Activated CD8-positive, alpha-beta memory T cell treated with anti-CD3 and anti-CD28 coated beads, Interleukin-2, amount 50 U/mL, for 48 hours (primary cell): Measurements from ENCODE around the gene SLC13A5.

ENCODE experiments used
- DNase-seq: peaks from one replicate; pipeline ENCODE4 v3.0.0-alpha.2; 2020

SLC13A5 gene

DNA sequence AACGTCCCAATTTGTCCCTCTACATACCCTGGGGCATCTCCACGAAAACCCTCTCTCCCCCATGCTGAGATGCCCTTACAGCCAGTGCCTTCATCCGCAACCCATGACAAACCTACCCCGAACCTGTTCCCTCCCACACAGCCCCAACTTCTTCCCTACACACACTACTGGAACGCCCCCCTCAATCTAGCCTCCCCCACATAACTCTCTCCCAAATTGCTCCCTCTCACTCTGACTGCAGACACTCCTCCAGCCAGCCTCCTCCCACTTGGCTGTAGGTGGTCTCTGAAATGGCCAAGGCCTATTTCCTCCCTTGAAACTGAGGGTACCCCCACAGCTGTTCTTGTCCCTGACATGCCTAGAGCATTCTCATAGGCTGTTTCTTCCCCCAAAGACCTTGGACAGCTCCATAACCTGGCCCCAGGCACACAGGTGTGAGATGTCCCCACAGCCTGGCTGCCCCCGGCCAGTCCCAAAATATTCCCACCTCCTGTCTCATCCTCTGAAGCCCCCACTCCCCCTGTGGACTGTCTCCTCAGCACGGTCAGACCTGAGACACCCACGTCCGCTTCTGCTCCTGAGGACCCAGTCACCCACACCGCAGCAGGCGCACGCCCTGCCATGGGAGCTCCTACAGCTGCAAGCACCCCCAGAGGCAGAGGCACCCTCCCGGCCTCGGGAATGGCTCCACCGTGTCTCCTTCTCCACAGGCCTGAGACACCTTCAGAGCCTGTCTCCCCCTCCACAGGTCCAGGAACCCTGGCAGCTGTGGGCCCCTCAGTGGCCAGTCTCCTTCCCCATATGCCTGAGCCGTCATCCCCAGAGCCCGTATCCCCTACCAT lies 76.3 kb downstream of the SLC13A5 start:
- DNase-seq, result no peak

GRCh38 chr17:6636105-6636504 lies 77.1 kb downstream of the SLC13A5 start:
- DNase-seq, result no peak
